ENCODE results near the gene TRIP6. TPM values are rescaled to one million over a fixed set of nuclear protein-coding genes. Genes with fewer than 3 reads are reported as not detected.
"Not testable (repeated sequence)": the region's sequence is repeated elsewhere in the genome, so short reads cannot be mapped to it uniquely, and the experiment has no call there.

The TRIP6 gene
- total RNA-seq, 1 experiment from 2014 or later: 75.5 TPM

GRCh38 chr7:100847360-100847759 is 19.8 kb upstream of the TRIP6 start:
- Mint-ChIP-seq H3K4me1 (ENCODE audit: low read depth, unreplicated experiment) (peaks cover 10% of the 10 kb centered on the region), H3K36me3 (ENCODE audit: insufficient read depth, unreplicated experiment) (peaks cover 12% of the 10 kb centered on the region), H3K27ac (ENCODE audit: unreplicated experiment) (no peak overlapping the region), H3K27me3 (ENCODE audit: insufficient read depth, unreplicated experiment) (no peaks in the 10 kb centered on the region), H3K4me3 (ENCODE audit: unreplicated experiment) (no peak overlapping the region), H3K9me3 (ENCODE audit: unreplicated experiment) (peaks cover 9% of the 10 kb centered on the region)
- DNase-seq: no peak
- H3K9me3 ChIP-seq: no peaks in the 10 kb centered on the region
- no peaks in the 10 kb centered on the region for H3K36me3 ChIP-seq (ENCODE audit: control insufficient read depth, insufficient read depth, low read length)
- no peak overlapping the region for H3K4me3 ChIP-seq (ENCODE audit: low read depth, low read length)
- ChIA-PET CTCF (interaction anchor here (0.7 kb wide), 1 partner anchor 20 kb away, joined by 3 read pairs; the partner anchor contains the start of gene EPHB4), POLR2A (interaction anchor here (0.7 kb wide), 1 partner anchor 19 kb away, joined by 6 read pairs; no protein-coding TSS in a partner anchor)
- intact Hi-C loops (cut with micrococcal nuclease; ENCODE audit: unreplicated experiment): no loop called here
- H3K4me1 ChIP-seq: no peaks in the 10 kb centered on the region
- H3K27me3 ChIP-seq (replicated peaks; ENCODE audit: control insufficient read depth, insufficient read depth, low read length): no peaks in the 10 kb centered on the region
- BruUV-seq (replicated peaks): no TSS peak
- no peak for TF ChIP-seq CTCF (IDR thresholded peaks at IDR 0.05; ENCODE audit: insufficient read depth in 1 of 2, low read depth in 1 of 2, low read length in 1 of 2, severe bottlenecking in 1 of 2, unreplicated experiment in 1 of 2)

DNA sequence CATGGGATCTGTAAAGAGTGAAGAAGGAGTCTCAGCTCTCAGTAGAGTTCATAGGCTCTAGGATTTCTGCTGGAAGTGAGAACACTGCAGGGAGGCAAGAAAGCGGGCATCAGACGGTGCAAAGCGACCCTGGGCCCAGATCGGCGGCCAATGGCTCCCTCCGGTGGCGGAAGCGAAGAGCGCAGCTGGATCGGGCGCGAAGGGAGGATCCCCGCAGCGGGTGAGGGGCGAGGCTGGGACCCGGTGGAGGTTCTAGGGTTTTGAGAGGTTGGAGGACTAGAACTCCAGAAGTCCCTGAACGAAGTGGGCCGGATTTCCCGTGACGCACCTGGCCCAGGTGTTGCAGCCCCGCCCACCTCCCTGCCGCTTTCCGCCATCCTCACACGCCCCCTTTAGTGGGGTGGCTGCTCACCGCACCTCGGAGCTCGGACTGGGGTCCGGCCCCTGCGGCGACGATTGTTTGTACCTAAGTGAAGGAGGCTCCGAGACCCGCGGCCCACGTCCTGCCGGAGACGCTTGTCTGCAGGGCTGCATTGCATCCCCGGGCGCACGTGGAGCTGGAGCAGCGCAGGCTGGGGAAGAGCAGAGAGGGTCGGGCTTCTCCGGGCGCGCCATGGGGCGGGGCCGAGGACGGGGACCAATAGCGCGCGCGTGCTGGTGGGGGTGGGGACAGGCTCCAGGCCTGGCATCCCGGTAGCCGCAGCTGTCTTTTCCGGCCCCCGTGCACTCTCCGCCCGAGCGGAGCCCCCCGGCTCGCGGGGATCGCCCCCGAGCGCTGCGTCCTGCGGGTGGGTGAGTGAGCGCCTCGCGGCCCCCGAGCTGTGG is 14.9 kb upstream of the TRIP6 start, which contains the start of gene SLC12A9:
TSS of gene SLC12A9 (plus strand) at position 666 of the 825 bp plus-strand sequence. CDS start 1,485 bp downstream, outside the sequence.
- POLR2A ChIA-PET: interaction anchor here (0.6 to 1.4 kb wide), 11 partner anchors 20 to 350 kb away, joined by 3 to 14 read pairs (median 4); partner anchors contain the start of genes EPHB4, FBXO24, POP7 and SRRT
- Histone ChIP-seq H3K27me3 (replicated peaks; ENCODE audit: control insufficient read depth, insufficient read depth, low read length) (no peaks in the 10 kb centered on the region), H3K36me3 (ENCODE audit: control insufficient read depth, insufficient read depth, low read length) (no peaks in the 10 kb centered on the region; the same call in 1 of the 2 replicates), H3K9me3 (no peaks in the 10 kb centered on the region), H3K4me1 (peaks cover 9% of the 10 kb centered on the region), H3K4me3 (ENCODE audit: low read depth, low read length) (peak within 1 kb of the TSS; percentile 74)
- CTCF ChIA-PET: interaction anchor here (0.5 to 3.0 kb wide), 27 partner anchors 9 to 884 kb away, joined by 3 to 66 read pairs (median 4); partner anchors contain the start of genes EPHB4, MOSPD3, POP7 and SRRT
- peaks cover 40% of the 10 kb centered on the region for H3K36me3 Mint-ChIP-seq (ENCODE audit: insufficient read depth, unreplicated experiment)
- peak within 1 kb of the TSS; percentile 66 for H3K27ac Mint-ChIP-seq (ENCODE audit: unreplicated experiment)
- H3K4me3 Mint-ChIP-seq (ENCODE audit: unreplicated experiment): peak within 1 kb of the TSS; percentile 79
- TSS peak; percentile 90 for BruUV-seq (replicated peaks)
- intact Hi-C loops (cut with micrococcal nuclease; ENCODE audit: unreplicated experiment): loop anchor here (1.0 to 2.0 kb wide), 7 partner anchors 15 to 265 kb away; partner anchors contain the start of genes EPHB4, FBXO24, LRCH4 and UFSP1
- H3K9me3 Mint-ChIP-seq (ENCODE audit: unreplicated experiment): peaks cover 4% of the 10 kb centered on the region
- peak; percentile 93 to 95 for DNase-seq
- TF ChIP-seq CTCF (IDR thresholded peaks at IDR 0.05; ENCODE audit: insufficient read depth in 1 of 2, low read depth in 1 of 2, low read length in 1 of 2, severe bottlenecking in 1 of 2, unreplicated experiment in 1 of 2): peak; percentile 89 to 97
- H3K4me1 Mint-ChIP-seq (ENCODE audit: low read depth, unreplicated experiment): peaks cover 15% of the 10 kb centered on the region
- H3K27me3 Mint-ChIP-seq (ENCODE audit: insufficient read depth, unreplicated experiment): no peaks in the 10 kb centered on the region

DNA sequence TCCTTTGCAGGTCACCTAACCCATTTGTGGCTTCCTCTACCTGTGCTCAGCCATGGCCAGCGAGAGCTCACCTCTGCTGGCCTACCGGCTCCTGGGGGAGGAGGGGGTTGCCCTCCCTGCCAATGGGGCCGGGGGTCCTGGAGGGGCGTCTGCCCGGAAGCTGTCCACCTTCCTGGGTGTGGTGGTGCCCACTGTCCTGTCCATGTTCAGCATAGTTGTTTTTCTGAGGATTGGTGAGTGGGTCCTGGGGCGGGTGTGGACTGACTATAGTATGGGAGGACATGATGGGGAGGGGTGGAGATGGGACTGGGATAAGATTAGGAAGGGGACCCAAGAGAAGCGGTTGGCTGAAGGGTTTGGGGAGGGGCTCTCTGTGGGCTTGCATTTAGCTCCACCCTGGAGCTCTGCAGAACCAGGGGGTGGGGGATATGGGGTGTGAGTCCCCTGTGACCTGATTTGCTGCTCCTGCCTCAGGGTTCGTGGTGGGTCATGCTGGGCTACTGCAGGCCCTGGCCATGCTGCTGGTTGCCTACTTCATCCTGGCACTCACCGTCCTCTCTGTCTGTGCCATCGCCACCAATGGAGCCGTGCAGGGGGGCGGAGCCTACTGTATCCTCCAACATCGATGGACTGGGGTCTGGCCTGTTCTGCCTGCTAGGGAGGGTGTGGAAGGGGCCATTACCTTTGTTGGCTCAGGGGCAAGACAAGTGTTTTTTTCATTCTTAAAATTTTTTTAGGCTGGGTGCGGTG is 12.9 kb upstream of the TRIP6 start:
- intact Hi-C loops (cut with micrococcal nuclease; ENCODE audit: unreplicated experiment): no loop called here
- POLR2A ChIA-PET: no interaction called here
- peaks cover 46% of the 10 kb centered on the region for H3K36me3 Mint-ChIP-seq (ENCODE audit: insufficient read depth, unreplicated experiment)
- no peak for TF ChIP-seq CTCF (IDR thresholded peaks at IDR 0.05; ENCODE audit: insufficient read depth in 1 of 2, low read depth in 1 of 2, low read length in 1 of 2, severe bottlenecking in 1 of 2, unreplicated experiment in 1 of 2)
- BruUV-seq (replicated peaks): no TSS peak
- no peak overlapping the region for H3K27ac Mint-ChIP-seq (ENCODE audit: unreplicated experiment)
- DNase-seq: no peak
- H3K27me3 Mint-ChIP-seq (ENCODE audit: insufficient read depth, unreplicated experiment): no peaks in the 10 kb centered on the region
- H3K4me1 Mint-ChIP-seq (ENCODE audit: low read depth, unreplicated experiment): peaks cover 15% of the 10 kb centered on the region
- no peaks in the 10 kb centered on the region for H3K27me3 ChIP-seq (replicated peaks; ENCODE audit: control insufficient read depth, insufficient read depth, low read length)
- H3K4me1 ChIP-seq: peaks cover 11% of the 10 kb centered on the region
- no peaks in the 10 kb centered on the region for H3K9me3 Mint-ChIP-seq (ENCODE audit: unreplicated experiment)
- no peaks in the 10 kb centered on the region for H3K9me3 ChIP-seq
- no peaks in the 10 kb centered on the region; the same call in 1 of the 2 replicates for H3K36me3 ChIP-seq (ENCODE audit: control insufficient read depth, insufficient read depth, low read length)
- no peak overlapping the region for H3K4me3 Mint-ChIP-seq (ENCODE audit: unreplicated experiment)
- no peak overlapping the region for H3K4me3 ChIP-seq (ENCODE audit: low read depth, low read length)
- CTCF ChIA-PET: interaction anchor here (0.6 kb wide), 1 partner anchor 122 kb away, joined by 7 read pairs; no protein-coding TSS in a partner anchor

- H3K4me3 ChIP-seq (ENCODE audit: low read depth, low read length); POLR2A ChIA-PET; H3K27ac Mint-ChIP-seq (ENCODE audit: unreplicated experiment); H3K27me3 ChIP-seq (replicated peaks; ENCODE audit: control insufficient read depth, insufficient read depth, low read length); H3K9me3 ChIP-seq; H3K9me3 Mint-ChIP-seq (ENCODE audit: unreplicated experiment); intact Hi-C loops (cut with micrococcal nuclease; ENCODE audit: unreplicated experiment); H3K27me3 Mint-ChIP-seq (ENCODE audit: insufficient read depth, unreplicated experiment); H3K4me3 Mint-ChIP-seq (ENCODE audit: unreplicated experiment); DNase-seq; CTCF ChIA-PET; BruUV-seq (replicated peaks); H3K36me3 ChIP-seq (ENCODE audit: control insufficient read depth, insufficient read depth, low read length): not testable (repeated sequence)
- peaks cover 15% of the 10 kb centered on the region for H3K4me1 Mint-ChIP-seq (ENCODE audit: low read depth, unreplicated experiment)
- peaks cover 11% of the 10 kb centered on the region for H3K4me1 ChIP-seq
- H3K36me3 Mint-ChIP-seq (ENCODE audit: insufficient read depth, unreplicated experiment): peaks cover 52% of the 10 kb centered on the region
Observed at GRCh38 chr7:100854899-100855298, 12.3 kb upstream of the TRIP6 start.
